Embryonic facial prominence (tissue), 1 donor: Measurements from ENCODE around the gene FBXL4.

Experiments
- DNase-seq: peaks from one replicate; pipeline ENCODE4 v3.0.0-alpha.2; 2016; ENCODE audit errors: extremely low spot score

The FBXL4 gene

GRCh38 chr6:98947411-98948292, at the start of gene FBXL4:
Gene FBXL4 (minus strand): TSS chr6:98947946. CDS start chr6:98926988, 20,958 bp downstream.
- DNase-seq, result peak; percentile 24

- DNase-seq, result no peak
These were observed 47.4 kb upstream of the FBXL4 start for GRCh38 chr6:98995116-98995515.

GRCh38 chr6:98992535-98992934, 44.8 kb upstream of the FBXL4 start:
- DNase-seq, result no peak

- no peak for DNase-seq
These were observed 38.4 kb upstream of the FBXL4 start for GRCh38 chr6:98986071-98986615.

- DNase-seq, result no peak
These were observed 37.6 kb upstream of the FBXL4 start for GRCh38 chr6:98985391-98985790.

- no peak for DNase-seq
These were observed 36.4 kb upstream of the FBXL4 start for GRCh38 chr6:98984121-98984520.

- no peak for DNase-seq
These were observed 33.7 kb upstream of the FBXL4 start for GRCh38 chr6:98981473-98981872.

- DNase-seq, result no peak
These were observed 33.1 kb upstream of the FBXL4 start for GRCh38 chr6:98980819-98981218.

GRCh38 chr6:98977671-98978292, 30.0 kb upstream of the FBXL4 start:
- DNase-seq, result no peak

- DNase-seq, result no peak
These were observed 29.1 kb upstream of the FBXL4 start for GRCh38 chr6:98976674-98977385.

- no peak for DNase-seq
These were observed 27.7 kb upstream of the FBXL4 start for GRCh38 chr6:98975421-98975820.

GRCh38 chr6:98974309-98974708, 26.6 kb upstream of the FBXL4 start:
- no peak for DNase-seq

- no peak for DNase-seq
These were observed 25.8 kb upstream of the FBXL4 start for GRCh38 chr6:98973571-98973970.

GRCh38 chr6:98971303-98971702, 23.6 kb upstream of the FBXL4 start:
- DNase-seq, result no peak

- DNase-seq, result no peak
These were observed 22.7 kb upstream of the FBXL4 start for GRCh38 chr6:98970469-98970868.

- DNase-seq, result no peak
These were observed 19.9 kb upstream of the FBXL4 start for GRCh38 chr6:98967616-98968015.

GRCh38 chr6:98959631-98960030, 11.9 kb upstream of the FBXL4 start:
- DNase-seq, result no peak

- no peak for DNase-seq
These were observed 11.0 kb upstream of the FBXL4 start for GRCh38 chr6:98958776-98959175.

- no peak for DNase-seq
These were observed 9.7 kb upstream of the FBXL4 start for GRCh38 chr6:98957450-98957849.

GRCh38 chr6:98949589-98949988, 1.8 kb upstream of the FBXL4 start:
- DNase-seq, result no peak

- DNase-seq, result no peak
These were observed 801 bp downstream of the FBXL4 start for GRCh38 chr6:98946879-98947410.

- DNase-seq, result no peak
These were observed 1.4 kb downstream of the FBXL4 start for GRCh38 chr6:98946266-98946878.
